ENCODE results near the gene UVRAG. TPM values are rescaled to one million over a fixed set of nuclear protein-coding genes. Genes with fewer than 3 reads are reported as not detected.

UVRAG gene
- total and polyA plus RNA-seq, 2 of the 13 experiments (the other 11 are each of a cell fraction or from before 2014, with no cell fraction given) = 9.7 to 17.3 TPM

- TF ChIP-seq CTCF (CRISPR knock-in tag; IDR thresholded peaks at IDR 0.05) = peak; percentile 62
These were observed 81.9 kb downstream of the UVRAG start (continued) for GRCh38 chr11:75896843-75897419.

GRCh38 chr11:75898871-75899270, 83.9 kb downstream of the UVRAG start:
- intact Hi-C loops (cut with micrococcal nuclease; ENCODE audit: unreplicated experiment) (loop anchor here (10.0 kb wide), 1 partner anchor 336 kb away; no protein-coding TSS in a partner anchor), in situ Hi-C loops (cut with HindIII; ENCODE audit: extremely low pct_ligation_motif_present, low pct_unique_long_range_greater_than_20kb) (loop anchor here (5.0 kb wide), 2 partner anchors 303 to 418 kb away; no protein-coding TSS in a partner anchor)
- POLR2A ChIA-PET = no interaction called here
- H3K4me1 ChIP-seq (ENCODE audit: insufficient read depth, low read length) = no peaks in the 10 kb centered on the region
- H3K79me2 ChIP-seq (ENCODE audit: insufficient read depth, low read length) = no peaks in the 10 kb centered on the region
- H4K20me1 ChIP-seq (ENCODE audit: insufficient read depth, low read length) = peaks cover 4% of the 10 kb centered on the region; the same call in 1 of the 2 replicates
- no peak overlapping the region for H3K9ac ChIP-seq (ENCODE audit: insufficient read depth, low read depth, low read length)
- no peak overlapping the region for H3K4me2 ChIP-seq (ENCODE audit: low read depth, low read length)
- FAIRE-seq (no peak), ATAC-seq (no peak), DNase-seq (ENCODE audit: low spot score) (no peak)
- H3K4me3 ChIP-seq (replicated peaks in 1 of 3; ENCODE audit: insufficient read depth in 1 of 3, low read depth in 2 of 3, low read length in 3 of 3) = no peak overlapping the region
- no peak overlapping the region for H2AFZ ChIP-seq (ENCODE audit: low read length)
- CTCF ChIA-PET (ENCODE audit: low intra/inter-chr PET ratio, low total read pairs) = no interaction called here
- H3K9me3 ChIP-seq (ENCODE audit: low read length) = no peaks in the 10 kb centered on the region
- H3K36me3 ChIP-seq (replicated peaks in 1 of 2; ENCODE audit: control insufficient read depth in 1 of 2, insufficient read depth in 2 of 2, low read length in 2 of 2) = peaks cover 0 to 3% of the 10 kb centered on the region in 2 experiments; a peak in 1 of 5 replicates
- 98% methylated on average over 2 of the region's 2 CpGs for WGBS (ENCODE audit: low lambda C conversion rate)
- H3K27me3 ChIP-seq (ENCODE audit: control insufficient read depth in 1 of 2, insufficient read depth in 2 of 2, low read length in 2 of 2) = no peaks in the 10 kb centered on the region
- BruUV-seq (replicated peaks) = no TSS peak
- no peak for TF ChIP-seq ATRX (CRISPR knock-in tag; IDR thresholded peaks at IDR 0.05; ENCODE audit: borderline replicate concordance)
- TF ChIP-seq MXD1 (CRISPR knock-in tag; IDR thresholded peaks at IDR 0.05) = no peak
- no peak for TF ChIP-seq ZNF883 (CRISPR knock-in tag; IDR thresholded peaks at IDR 0.05; ENCODE audit: not compliant biosample characterization)
- TF ChIP-seq RAD51 (IDR thresholded peaks at IDR 0.05; ENCODE audit: borderline replicate concordance) = no peak
- TF ChIP-seq ZNF605 (CRISPR knock-in tag; IDR thresholded peaks at IDR 0.05) = no peak
- TF ChIP-seq ATF1 (CRISPR knock-in tag; IDR thresholded peaks at IDR 0.05) = no peak
- no peak for TF ChIP-seq KLF9 (CRISPR knock-in tag; IDR thresholded peaks at IDR 0.05; ENCODE audit: low read depth)
- no peak for TF ChIP-seq HMGXB3 (CRISPR knock-in tag; IDR thresholded peaks at IDR 0.05; ENCODE audit: borderline replicate concordance)
- H3K27ac ChIP-seq (ENCODE audit: extremely low read length, insufficient read depth, low read length) = no peak overlapping the region

Data from HepG2 (cell line).